ENCODE results near the gene DIPK1A.

DIPK1A gene

DNA sequence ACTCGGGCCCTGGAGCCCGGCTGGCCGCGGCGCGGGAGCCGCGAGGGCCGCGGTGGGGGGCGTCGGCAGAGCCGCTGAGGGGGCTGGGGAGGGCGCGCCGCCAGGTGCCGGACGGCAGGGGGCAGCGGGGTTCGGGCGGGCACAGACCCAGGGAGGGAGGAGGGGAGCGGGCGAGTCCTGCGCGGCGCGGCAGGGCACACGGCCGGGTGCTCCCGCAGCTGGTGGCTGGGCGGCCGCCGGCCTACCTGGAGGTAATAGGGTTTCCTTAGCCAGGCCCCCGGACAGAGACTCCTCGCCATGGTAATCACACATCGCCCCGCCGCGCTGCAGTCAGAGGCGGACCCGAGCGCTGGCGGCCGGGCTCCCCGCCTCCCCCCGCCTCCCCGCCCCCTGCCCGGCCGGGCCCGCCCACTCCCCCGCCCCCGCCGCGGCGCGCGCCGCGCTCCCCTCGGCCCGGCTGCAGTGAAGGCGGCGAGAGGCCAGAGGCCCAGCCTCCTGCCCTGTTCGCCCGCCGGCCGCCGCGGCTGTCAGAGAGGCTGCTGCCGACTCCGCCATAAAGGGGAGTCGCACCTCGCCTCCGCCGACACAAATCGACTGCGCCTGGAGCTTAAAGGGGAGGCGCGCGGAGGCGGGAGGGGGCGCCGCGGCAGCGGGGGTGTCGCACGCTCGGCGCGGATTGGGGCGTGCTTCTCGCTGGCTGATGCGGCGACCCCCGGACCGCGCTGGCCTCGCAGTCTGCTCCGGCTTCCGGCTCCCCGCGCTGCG, at the start of gene DIPK1A:
TSS of gene DIPK1A (minus strand) at position 332 of the 765 bp plus-strand sequence. CDS start at position 299, 33 bp downstream.
- peak; percentile 74 for DNase-seq

DNA sequence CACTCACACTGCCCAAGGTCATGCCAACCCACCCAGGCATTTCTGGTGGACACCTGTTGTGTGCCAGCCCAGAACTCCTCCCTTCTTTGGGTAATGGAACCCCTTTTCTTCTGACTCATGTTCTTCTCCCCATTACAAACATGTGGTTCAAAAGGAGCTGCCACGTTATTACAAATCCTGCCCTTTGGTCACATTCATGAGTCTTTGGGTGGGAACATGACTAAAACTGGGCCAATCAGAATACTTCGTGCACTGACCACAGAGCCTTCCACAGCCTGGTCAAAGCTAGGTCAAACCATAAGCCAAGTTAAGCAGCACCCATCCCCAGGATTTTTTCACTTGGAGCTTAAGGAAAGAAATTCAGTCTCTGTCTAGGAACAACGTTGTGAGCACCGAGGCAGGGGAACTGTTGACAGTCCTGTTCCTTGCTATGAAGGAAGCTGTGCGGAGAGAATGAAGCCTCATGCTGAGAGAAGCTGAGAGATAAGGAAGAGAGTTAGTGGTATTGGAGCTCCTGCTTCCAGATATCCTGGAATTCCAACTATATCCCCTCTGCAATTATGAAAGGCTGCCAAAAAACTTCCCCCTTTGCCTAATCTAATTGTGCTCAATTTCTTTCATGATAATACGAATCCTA, 46.8 kb upstream of the DIPK1A start:
- no peak for DNase-seq

DNA sequence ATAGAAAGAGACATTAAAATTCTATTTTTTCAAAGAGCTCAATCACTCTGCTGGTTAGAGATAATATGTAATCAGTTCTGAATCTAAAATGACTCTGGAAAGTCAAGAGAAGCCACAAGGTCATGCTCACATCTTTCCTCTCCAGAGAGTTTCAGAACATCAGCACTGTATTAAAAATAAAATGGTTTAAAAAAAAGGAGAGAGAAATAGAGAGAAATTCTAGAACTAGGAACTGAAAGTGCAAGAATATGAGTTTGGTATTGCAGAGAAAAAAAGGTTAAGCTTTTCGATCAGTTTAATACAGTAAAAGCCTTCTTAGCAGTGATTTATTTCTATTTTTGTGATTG, 44.0 kb upstream of the DIPK1A start:
- DNase-seq, result no peak

- DNase-seq, result no peak
Observed at GRCh38 chr1:93004566-93005251, 43.4 kb upstream of the DIPK1A start.

DNA sequence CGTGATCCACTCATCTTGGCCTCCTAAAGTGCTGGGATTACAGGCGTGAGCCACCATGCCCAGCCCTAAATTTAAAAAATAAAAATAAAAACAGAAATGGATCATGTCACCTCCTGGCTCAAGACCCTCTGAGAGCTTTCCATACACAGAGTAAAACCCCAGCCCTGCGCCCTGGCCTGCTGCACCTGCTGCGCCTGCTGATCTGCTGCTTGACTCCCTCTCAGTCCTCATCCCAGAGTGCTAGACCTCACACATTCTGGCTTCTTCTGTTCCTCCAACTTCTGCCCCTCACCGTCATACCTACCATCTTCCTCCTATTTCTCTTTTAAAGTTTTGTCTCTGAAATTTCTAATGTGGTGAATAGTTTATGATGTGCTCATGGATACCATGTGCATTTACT, 42.7 kb upstream of the DIPK1A start:
- no peak for DNase-seq

DNA sequence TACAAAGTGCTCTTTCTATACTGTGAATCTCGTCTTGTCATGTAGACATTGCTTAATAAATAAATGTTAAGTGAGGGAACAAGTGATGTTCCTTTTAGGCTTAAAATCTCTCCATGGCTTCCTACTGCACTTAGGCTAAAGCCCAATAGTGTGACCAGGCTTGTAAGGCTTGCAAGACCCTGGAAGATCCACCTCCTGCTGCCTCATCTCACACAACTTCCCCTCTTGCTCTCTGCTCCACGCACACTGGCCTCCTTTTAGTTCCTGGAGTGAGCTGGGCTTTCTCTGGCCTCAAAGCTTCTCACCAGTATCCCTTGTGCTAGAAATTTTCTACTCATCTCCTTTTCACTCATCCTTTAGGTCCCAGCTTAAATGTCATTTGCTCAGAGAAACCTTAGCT, 41.5 kb upstream of the DIPK1A start:
- no peak for DNase-seq

DNA sequence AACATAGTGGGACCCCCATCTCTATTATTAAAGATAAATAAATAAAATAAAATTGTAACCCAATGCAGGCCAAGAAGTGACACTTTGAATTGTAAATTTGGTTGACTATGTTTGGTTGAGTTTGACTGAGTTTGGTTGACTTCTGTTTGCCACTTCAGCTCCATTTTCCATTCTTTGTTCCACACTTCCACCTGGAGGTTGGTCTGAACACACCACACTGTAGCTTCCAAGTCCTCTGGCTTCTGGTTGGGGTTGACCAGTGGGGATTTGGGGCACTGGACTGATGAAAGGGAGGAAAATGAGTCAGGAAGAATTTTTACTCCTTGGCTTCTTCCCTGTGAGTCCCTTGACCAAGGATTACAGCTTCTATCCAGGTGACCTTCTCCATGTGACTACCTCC, 40.6 kb upstream of the DIPK1A start:
- DNase-seq, result no peak

DNA sequence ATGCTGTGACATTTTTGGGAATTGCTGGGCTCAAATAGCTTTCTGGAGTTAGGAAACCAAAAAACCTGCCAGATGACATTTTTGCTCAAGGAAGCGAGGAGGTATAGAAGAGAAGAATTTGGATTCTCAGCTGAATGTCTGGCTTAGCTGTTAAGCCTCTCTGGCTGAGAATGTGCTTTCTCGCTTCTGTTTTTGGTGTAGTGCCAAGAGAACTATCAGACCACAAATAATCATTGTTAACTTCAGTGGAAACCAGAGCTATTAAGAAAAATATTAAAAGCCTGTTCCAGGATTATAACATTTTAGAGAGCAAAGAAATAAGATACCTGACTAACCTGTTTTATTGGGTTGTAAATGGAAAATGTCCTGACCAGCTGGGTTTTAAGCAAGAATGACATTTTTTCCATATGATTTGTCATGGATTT, 39.5 kb upstream of the DIPK1A start:
- DNase-seq, result peak; percentile 25

DNA sequence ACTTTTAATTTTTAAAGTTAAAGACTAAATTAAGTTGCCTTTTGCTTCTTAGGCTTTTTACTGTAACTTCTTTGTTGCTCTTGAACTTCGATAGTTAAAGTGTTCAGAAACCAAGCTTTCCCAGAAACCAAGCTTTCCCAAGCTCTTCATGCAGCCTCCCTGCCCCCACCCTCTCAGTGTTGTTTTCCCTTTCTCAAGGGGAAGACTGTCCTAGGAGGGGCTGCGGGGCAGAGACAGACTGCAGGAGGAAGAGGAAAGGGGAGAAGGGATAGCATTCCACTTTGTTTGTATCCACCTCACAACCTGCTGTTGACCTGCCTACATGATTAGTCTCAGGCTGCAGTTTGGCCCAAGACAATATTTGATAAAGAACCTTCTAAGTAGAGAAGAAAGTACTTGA, 39.0 kb upstream of the DIPK1A start:
- DNase-seq, result peak; percentile 26

GRCh38 chr1:92998821-92999220, 37.6 kb upstream of the DIPK1A start:
- DNase-seq, result no peak

DNA sequence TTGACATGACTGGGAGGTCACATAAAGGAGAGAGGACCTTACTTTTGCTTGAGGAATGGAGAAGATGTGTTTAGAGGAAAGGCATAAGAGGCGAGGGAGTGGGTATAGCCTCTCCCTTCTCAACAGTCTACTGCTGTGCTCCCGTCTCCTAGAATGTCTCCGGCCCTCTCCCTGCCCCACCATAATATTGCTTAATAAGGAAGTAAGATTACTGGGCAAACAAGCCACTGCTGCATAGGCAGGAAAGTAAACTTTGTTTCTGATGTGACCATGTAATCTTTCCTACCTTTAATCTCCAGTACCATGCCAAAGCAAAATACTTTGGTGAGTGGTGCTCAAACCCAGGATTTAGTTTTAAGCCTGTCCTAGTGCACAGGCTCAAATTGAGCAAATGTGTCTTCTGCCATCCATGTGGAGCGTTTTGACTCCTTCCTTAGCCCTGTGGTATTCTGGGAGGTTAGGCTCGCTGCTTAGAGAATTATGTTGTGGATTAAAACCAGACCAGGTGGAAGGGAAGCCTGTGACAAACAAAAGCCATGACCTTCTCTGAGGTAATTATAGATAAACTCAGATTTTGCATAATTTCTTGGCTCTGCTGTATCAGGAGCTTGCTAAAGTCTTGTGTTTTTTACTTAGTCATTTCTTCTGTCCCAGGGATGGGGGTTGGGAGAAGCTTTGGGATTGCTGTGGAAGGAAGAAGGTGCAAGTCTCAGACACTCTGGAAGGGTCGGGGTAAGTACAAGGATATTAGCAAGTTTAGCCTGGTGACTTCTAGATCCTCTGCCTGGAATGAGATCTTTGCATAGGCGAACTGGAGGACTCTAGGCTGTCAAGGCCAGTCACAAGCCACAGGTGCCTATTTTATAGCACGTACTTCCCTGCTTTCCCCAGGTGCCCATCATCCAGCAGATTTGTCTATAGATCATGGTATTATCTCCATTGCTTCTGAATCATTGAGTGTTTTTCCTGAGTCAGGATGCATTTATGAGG, 34.5 kb upstream of the DIPK1A start:
- DNase-seq, result no peak

GRCh38 chr1:92994105-92994712, 32.9 kb upstream of the DIPK1A start:
- peak; percentile 90 for DNase-seq

GRCh38 chr1:92993581-92993980, 32.3 kb upstream of the DIPK1A start:
- no peak for DNase-seq

GRCh38 chr1:92992877-92993276, 31.6 kb upstream of the DIPK1A start:
- DNase-seq, result no peak

- DNase-seq, result no peak
Observed at GRCh38 chr1:92992054-92992453, 30.8 kb upstream of the DIPK1A start.

DNA sequence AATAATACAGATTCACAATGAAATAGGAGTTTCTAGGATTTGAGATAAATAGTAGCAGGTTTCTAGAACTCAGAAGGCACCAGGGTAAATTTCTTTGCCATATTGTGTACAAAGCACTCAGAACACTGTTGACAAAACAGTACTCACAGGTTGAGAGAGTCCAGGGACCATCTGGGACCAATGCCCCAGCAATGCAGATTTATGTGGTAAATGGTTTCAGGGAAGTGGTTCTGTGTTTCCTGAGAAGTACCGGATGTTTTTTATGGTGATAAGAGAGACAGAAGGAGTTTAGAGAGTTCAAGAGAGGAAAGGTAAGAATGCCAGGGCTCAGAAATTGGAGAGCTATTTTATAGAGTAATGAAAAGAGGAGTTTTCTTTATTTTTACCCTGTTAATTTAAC, 29.6 kb upstream of the DIPK1A start:
- no peak for DNase-seq

DNA sequence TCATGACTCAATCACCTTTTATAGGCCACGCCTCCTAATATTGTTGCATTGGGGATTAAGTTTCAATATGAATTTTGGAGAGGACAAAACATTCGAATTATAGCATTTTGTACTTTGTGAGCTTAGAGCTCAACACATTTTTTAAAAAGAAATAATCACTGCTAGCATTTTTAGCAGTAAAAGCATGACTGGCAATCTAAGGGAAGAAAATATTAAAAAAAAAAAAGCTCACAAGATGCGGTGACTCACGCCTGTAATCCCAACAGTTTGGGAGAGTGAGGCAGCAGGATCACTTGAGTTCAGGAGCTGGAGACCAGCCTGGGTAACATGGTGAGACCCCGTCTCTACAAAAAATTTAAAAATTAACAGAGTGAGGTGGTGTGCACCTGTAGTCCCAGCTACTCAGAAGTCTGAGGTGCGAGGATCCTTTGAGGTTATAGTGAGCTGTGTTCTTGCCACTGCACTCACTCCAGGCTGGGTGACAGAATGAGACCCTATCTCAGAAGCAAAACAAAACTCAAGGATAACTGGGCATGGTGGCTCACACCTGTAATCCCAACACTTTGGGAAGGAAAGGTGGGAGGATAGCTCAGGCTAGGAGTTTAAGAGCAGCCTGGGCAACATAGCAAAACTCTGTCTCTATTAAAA, 28.8 kb upstream of the DIPK1A start:
- no peak for DNase-seq

GRCh38 chr1:92989253-92989652, 28.0 kb upstream of the DIPK1A start:
- DNase-seq, result no peak

GRCh38 chr1:92987462-92987861, 26.2 kb upstream of the DIPK1A start:
- no peak for DNase-seq

GRCh38 chr1:92985101-92985500, 23.8 kb upstream of the DIPK1A start:
- no peak for DNase-seq

DNA sequence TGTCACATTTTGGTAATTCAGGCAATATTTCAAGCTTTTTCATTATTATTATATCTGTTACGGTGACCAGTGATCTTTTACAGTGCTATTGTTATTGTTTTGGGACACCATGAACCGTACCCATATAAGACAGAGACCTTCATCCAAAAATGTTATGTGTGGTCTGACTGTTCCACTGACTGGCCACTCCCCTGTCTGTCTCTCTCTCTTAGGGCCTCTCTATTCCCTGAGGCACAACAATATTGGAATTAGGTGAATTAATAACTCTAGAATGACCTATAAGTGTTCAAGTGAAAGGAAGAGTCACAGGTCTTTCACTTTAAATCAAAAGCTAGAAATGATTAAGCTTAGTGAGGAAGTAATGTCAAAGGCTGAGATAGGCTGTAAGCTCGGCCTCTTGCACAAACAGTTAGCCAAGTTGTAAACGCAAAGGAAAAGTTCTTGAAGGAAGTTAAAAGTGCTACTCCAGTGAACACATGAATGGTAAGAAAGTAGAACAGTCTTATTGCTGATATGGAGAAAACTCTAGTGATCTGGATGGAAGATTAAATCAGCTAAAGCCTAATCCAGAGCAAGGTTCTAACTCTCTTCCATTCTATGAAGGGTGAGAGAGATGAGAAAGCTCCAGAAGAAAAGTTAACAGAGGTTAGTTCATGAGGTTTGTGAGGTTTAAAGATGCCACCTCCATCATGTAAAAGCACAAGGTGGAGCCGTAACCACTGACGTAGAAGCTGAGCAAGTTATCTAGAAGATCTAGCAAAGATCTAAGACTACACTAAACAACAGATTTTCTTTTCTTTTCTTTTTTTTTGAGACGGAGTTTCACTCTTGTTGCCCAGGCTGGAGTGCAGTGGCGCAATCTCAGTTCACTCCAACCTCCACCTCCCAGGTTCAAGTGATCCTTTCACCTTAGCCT, 19.7 kb upstream of the DIPK1A start:
- DNase-seq, result no peak
